Heart left ventricle (tissue), 16 donors: ENCODE data around the gene ZNF837. TPM values are rescaled to one million over a fixed set of nuclear protein-coding genes. Genes with fewer than 3 reads are reported as not detected.

Experiments used
- ATAC-seq, 4 donors: fragments of 200-7000 bp; cut with Tn5 transposase; one replicate each; pipeline ENCODE4 v1.9.1; 2020 to 2022; ENCODE audit warnings: moderate library complexity in 4 of 4, mild to moderate bottlenecking in 3 of 4, moderate number of reproducible peaks in 1 of 4
- DNase-seq, 5 donors: peaks; one replicate each; pipeline ENCODE4 v3.0.0-alpha.2; 2020
- H3K27ac ChIP-seq, 12 donors: fragments of 200-600 bp; sonication (generic) in 4 of 12; one replicate each; pipeline versions ENCODE4 v1.5.0 to v1.8.0; 2016 to 2022; ENCODE audit warnings: mild to moderate bottlenecking in 2 of 12
- H3K27me3 ChIP-seq, 9 donors: fragments of 200-600 bp; sonication (generic) in 2 of 9; one replicate each; pipeline versions ENCODE4 v1.5.1 to v1.8.0; 2016 to 2022; ENCODE audit warnings: mild to moderate bottlenecking in 3 of 9
- H3K36me3 ChIP-seq, 9 donors: fragments of 200-600 bp; sonication (generic) in 2 of 9; one replicate each; pipeline versions ENCODE4 v1.5.0 to v1.8.0; 2018 to 2022; ENCODE audit warnings: mild to moderate bottlenecking in 2 of 9
- H3K4me1 ChIP-seq, 12 donors: fragments of 200-600 bp; sonication (generic) in 4 of 12; one replicate each; pipeline versions ENCODE4 v1.5.0 to v1.8.0; 2016 to 2022; ENCODE audit warnings: mild to moderate bottlenecking in 3 of 12
- H3K4me3 ChIP-seq, 12 donors: fragments of 200-600 bp; sonication (generic) in 4 of 12; one replicate each; pipeline versions ENCODE4 v1.5.0 to v1.8.0; 2017 to 2022; ENCODE audit warnings: mild to moderate bottlenecking in 9 of 12, moderate library complexity in 4 of 12
- H3K9me3 ChIP-seq, 12 donors: fragments of 200-600 bp; sonication (generic) in 4 of 12; one replicate each; pipeline versions ENCODE4 v1.5.0 to v1.8.0; 2016 to 2022; ENCODE audit warnings: mild to moderate bottlenecking in 1 of 12
- POLR2A ChIP-seq, 2 donors: fragments of 450-650 bp; IDR thresholded peaks; one replicate each; pipeline ENCODE4 v1.6.1; 2017; ENCODE audit warnings: antibody characterized with exemption in 2 of 2, mild to moderate bottlenecking in 2 of 2, moderate library complexity in 2 of 2
- WGBS, 4 donors: extraction: QIAGEN DNeasy Blood & Tissue Kit in 2 of 4; methylation state at CpG; one replicate each; pipeline versions ENCODE4 v1.1.5 to v1.1.7; 2013 to 2018; 5-methylcytosine and 5-hydroxymethylcytosine counted together
- intact Hi-C, 10 donors: fragments of 100-400 bp; cut with DNase I; formaldehyde crosslinking; loops; one replicate each; pipeline versions ENCODE4 v1.11.1 to v1.14.2; 2022
- polyA plus RNA-seq, 2 donors: library from polyadenylated mRNA; stranded (reverse); fragments of 200-250 nt; gene quantifications; one replicate each; pipeline ENCODE4 v1.2.3, GENCODE V29; 2013
- total RNA-seq, 9 donors: library from RNA; depleted of rRNA in 2 of 9; stranded (reverse); fragments of >200 nt in 2 of 9; fragmentation: NEBNext Ultra II Directional in 3 of 9; extraction: Animal tissue kit (Norgen Biotek cat#: 25700) in 3 of 9; gene quantifications; one replicate each; pipeline versions ENCODE4 v1.1.0 to v1.2.4, GENCODE V29; 2016 to 2023
- TF ChIP-seq, protein P1 (sequence below), 12 donors: fragments of 200-600 bp; sonication (generic) in 4 of 12; IDR thresholded peaks; one replicate each; pipeline versions ENCODE4 v1.5.0 to v1.8.0; 2018 to 2022; ENCODE audit warnings: antibody characterized with exemption in 12 of 12, mild to moderate bottlenecking in 5 of 12
- donor health status: ischemic (EF 13 %, LVEDD 7.1; RV severe dilation, severe dysfunction).
- donor health status: healthy with polysubstance abuse.
- donor health status: DM: no; HTN: yes; CAD: no.
- donor health status: DM: no; HTN: no; CAD: no.
- donor health status: ischemic (EF 25% LVEDD 6.9; RV normal size, moderate dysfunction).
- donor health status: ischemic (EF 25% LVEDD 5.7; RV mildly dilated, moderate dysfunction).
- donor health status: healthy.
- donor health status: DM: yes; HTN: yes; CAD: no.
- donor health status: ischemic (EF 35%, LVEDD 5.7; RV mildly dilated, moderate dysfunction).
- donor health status: nonischemic (EF 11% LVEDD 7.7; RV severe dilation, severe dysfunction).
- donor health status: DM: yes; HTN: yes; CAD: no.
- donor health status: PGD.
- donor health status: ischemic (EF 29% LVEDD 5.4; RV normal size, mild dysfunction).
- donor health status: nonischemic (EF 23%, LVEDD 6.1; RV moderate dilation, normal function).

The ZNF837 gene
- total and polyA plus RNA-seq, 11 donors: 0.17 to 0.75 (median 0.57) TPM; not detected in 2

DNA sequence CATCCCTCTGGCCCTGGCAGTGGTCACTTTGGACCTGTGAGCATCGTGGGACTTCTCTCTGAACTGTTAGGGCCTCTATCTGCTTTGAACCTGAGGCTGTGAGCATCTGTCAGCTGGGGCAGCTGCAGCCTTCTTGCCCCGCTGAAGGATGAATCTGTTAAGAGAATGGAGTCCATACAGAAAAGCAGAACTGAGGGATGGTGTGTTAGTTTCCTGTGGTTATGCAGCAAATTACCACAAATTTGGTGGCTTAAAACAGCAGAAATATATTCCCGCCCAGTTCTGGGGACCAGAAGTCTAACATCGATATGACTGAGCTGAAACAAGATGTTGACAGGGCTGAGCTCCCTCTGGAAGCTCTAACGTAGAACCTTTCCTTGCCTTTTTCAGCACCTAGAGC, 16.7 kb downstream of the ZNF837 start:
- DNase-seq: no peak
- Histone ChIP-seq H3K36me3 (no peaks in the 10 kb centered on the region), H3K4me3 (no peak overlapping the region), H3K9me3 (no peaks in the 10 kb centered on the region), H3K27ac (no peak overlapping the region), H3K4me1 (peaks cover 0 to 13% (median 6%) of the 10 kb centered on the region in 12 donors), H3K27me3 (peaks cover 0 to 32% (median 0%) of the 10 kb centered on the region in 9 donors)
- intact Hi-C loops: loop anchor here in 3 of 10 donors (5.0 kb wide), 1 partner anchor 37 kb away; the partner anchor contains the start of gene ZSCAN22 (in 3 of the 3)
- ATAC-seq: no peak
- TF ChIP-seq, protein P1, sequence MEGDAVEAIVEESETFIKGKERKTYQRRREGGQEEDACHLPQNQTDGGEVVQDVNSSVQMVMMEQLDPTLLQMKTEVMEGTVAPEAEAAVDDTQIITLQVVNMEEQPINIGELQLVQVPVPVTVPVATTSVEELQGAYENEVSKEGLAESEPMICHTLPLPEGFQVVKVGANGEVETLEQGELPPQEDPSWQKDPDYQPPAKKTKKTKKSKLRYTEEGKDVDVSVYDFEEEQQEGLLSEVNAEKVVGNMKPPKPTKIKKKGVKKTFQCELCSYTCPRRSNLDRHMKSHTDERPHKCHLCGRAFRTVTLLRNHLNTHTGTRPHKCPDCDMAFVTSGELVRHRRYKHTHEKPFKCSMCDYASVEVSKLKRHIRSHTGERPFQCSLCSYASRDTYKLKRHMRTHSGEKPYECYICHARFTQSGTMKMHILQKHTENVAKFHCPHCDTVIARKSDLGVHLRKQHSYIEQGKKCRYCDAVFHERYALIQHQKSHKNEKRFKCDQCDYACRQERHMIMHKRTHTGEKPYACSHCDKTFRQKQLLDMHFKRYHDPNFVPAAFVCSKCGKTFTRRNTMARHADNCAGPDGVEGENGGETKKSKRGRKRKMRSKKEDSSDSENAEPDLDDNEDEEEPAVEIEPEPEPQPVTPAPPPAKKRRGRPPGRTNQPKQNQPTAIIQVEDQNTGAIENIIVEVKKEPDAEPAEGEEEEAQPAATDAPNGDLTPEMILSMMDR (IDR thresholded peaks at IDR 0.05): no peak
- no peak for TF ChIP-seq POLR2A (IDR thresholded peaks at IDR 0.05)
- WGBS, 4 donors: 74 to 92% (median 87%) methylated on average over 5 of the region's 5 CpGs

DNA sequence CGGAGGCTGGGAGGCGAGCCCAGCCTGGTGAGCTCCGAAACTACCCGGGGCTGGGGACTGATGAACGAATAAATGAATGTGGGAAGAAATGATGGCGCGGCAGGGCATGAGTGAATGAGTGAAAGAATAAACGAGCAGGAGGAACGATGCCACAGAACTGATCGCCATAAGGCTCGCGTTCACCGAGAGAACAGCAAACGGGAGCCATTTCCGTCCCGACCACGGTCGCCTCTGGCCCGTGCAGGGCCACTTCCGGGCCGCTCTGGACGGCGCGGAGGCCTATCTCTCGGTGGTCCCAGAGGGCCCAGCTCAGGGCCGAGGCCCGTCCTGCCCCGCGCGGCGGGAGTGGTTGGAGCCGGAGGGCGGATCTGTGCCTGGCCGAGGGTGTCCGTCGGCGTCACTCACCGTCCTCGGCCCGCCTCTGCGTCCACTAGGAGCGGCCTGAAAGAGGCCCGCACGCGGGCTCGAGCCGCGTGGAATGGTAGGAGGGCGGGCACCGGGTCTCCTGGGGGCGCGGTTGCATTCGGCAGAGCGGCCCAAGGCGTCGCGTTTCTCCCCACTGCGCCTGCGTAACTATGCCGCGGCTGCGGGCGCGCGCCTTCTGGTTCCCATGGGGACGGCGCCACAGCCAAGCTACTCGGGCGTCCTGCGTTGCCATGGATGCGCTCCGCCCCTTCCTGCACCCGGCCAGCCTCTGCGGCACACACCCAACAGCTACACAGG, 18.4 kb downstream of the ZNF837 start, which contains the start of gene ZNF497:
Gene ZNF497 (minus strand): TSS at position 480 of the 723 bp plus-strand sequence. CDS start 5,116 bp downstream, outside the sequence.
- WGBS, 4 donors: 0 to 1% (median 1%) methylated on average over 16 to 74 of the region's 74 CpGs
- intact Hi-C loops: loop anchor here in 4 of 10 donors (2.0 to 5.0 kb wide), 2 partner anchors 34 to 35 kb away; partner anchors contain the start of gene ZSCAN22 (in 3 of the 4)
- H3K36me3 ChIP-seq: no peaks in the 10 kb centered on the region
- H3K9me3 ChIP-seq: no peaks in the 10 kb centered on the region
- TF ChIP-seq, protein P1 (IDR thresholded peaks at IDR 0.05): peak in 2 of 12 donors; percentile 23 to 29
- no peak for TF ChIP-seq POLR2A (IDR thresholded peaks at IDR 0.05)
- peak within 1 kb of the TSS; percentile 54 to 92 (median 73) for H3K4me3 ChIP-seq
- peaks cover 0 to 22% (median 0%) of the 10 kb centered on the region in 9 donors for H3K27me3 ChIP-seq
- H3K27ac ChIP-seq: peak within 1 kb of the TSS; percentile 86 to 98 (median 90)
- DNase-seq: peak; percentile 97 to 99 (median 98)
- peaks cover 0 to 16% (median 6%) of the 10 kb centered on the region in 12 donors for H3K4me1 ChIP-seq
- peak; percentile 94 to 97 (median 97) for ATAC-seq

DNA sequence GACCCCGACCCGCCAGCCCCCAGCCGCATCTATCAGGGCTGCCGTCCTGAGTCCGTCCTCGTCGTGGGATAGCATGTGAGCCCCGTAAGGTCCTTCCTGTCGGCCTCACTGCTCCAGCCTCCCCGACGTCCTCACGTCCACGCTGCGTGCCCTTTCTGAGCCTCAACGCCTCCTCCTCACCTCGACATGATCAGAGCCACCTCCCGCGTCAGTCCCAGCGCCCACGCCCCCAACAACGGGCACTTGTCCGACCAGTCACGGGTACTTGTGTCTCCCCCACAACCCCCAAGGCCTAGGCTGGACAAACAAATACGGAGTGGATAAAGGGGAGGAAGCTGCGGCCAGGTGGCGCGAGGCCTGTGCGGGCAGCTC, 18.9 kb downstream of the ZNF837 start:
- Histone ChIP-seq H3K36me3 (no peaks in the 10 kb centered on the region), H3K27me3 (peaks cover 0 to 16% (median 0%) of the 10 kb centered on the region in 9 donors), H3K9me3 (no peaks in the 10 kb centered on the region), H3K4me3 (peak overlapping the region; percentile 54 to 92 (median 73)), H3K4me1 (peaks cover 0 to 21% (median 8%) of the 10 kb centered on the region in 12 donors), H3K27ac (peak overlapping the region; percentile 86 to 98 (median 90))
- intact Hi-C loops: loop anchor here in 4 of 10 donors (2.0 to 5.0 kb wide), 2 partner anchors 33 to 35 kb away; partner anchors contain the start of gene ZSCAN22 (in 3 of the 4)
- 3 to 5% (median 3%) methylated on average over 28 of the region's 28 CpGs for WGBS, 4 donors
- ATAC-seq: peak; percentile 6 to 36 (median 24)
- DNase-seq: peak in 4 of 5 donors; percentile 48 to 75 (median 60)
- TF ChIP-seq, protein P1 (IDR thresholded peaks at IDR 0.05): no peak
- TF ChIP-seq POLR2A (IDR thresholded peaks at IDR 0.05): no peak
